Keratinocyte (primary cell): ENCODE data around the gene CLTC. TPM values are rescaled to one million over a fixed set of nuclear protein-coding genes. Genes with fewer than 3 reads are reported as not detected.

Experiments used
- DNase-seq: peaks from one replicate; pipeline ENCODE4 v3.0.0-alpha.2; 2011; ENCODE audit warnings: low read depth, missing footprints, low spot score
- FAIRE-seq: peaks from 2 replicates; lab custom pipeline; 2011; peaks lifted over from hg19 to GRCh38; lab: Jason Lieb, UNC
- H2AFZ ChIP-seq: 2 replicates; pipeline ENCODE4 v1.6.0; 2012; ENCODE audit warnings: low read length, control low read depth, inconsistent platforms; ENCODE audit not compliant: control insufficient read depth
- H3K27ac ChIP-seq: 2 replicates; pipeline ENCODE4 v1.5.1; 2011; ENCODE audit warnings: low read length; ENCODE audit not compliant: control insufficient read depth, insufficient read depth
- H3K27me3 ChIP-seq: 3 replicates; pipeline ENCODE4 v1.6.0; 2011; ENCODE audit warnings: low read length; ENCODE audit not compliant: control insufficient read depth, insufficient read depth; ENCODE audit errors: extremely low read depth
- H3K36me3 ChIP-seq, 2 experiments: 2 replicates in 1 of 2; 3 replicates in 1 of 2; pipeline ENCODE4 v1.5.1; 2011; ENCODE audit warnings: low read length in 2 of 2, mild to moderate bottlenecking in 1 of 2; ENCODE audit not compliant: control insufficient read depth in 2 of 2, insufficient read depth in 2 of 2; ENCODE audit errors: extremely low read depth in 1 of 2
- H3K4me1 ChIP-seq: 3 replicates; pipeline ENCODE4 v1.5.1; 2011; ENCODE audit warnings: low read length; ENCODE audit not compliant: control insufficient read depth, insufficient read depth; ENCODE audit errors: extremely low read depth
- H3K4me2 ChIP-seq: 3 replicates; pipeline ENCODE4 v1.6.0; 2011; ENCODE audit warnings: low read depth, low read length; ENCODE audit not compliant: control insufficient read depth, insufficient read depth; ENCODE audit errors: extremely low read depth
- H3K4me3 ChIP-seq, 3 experiments: fragments of 200-600 bp in 1 of 3; sonication (generic) in 1 of 3; 2 replicates in 2 of 3; 3 replicates in 1 of 3; pipeline ENCODE4 v1.5.1; 2011 to 2016; ENCODE audit warnings: low read length in 3 of 3, mild to moderate bottlenecking in 3 of 3, control low read depth in 2 of 3, inconsistent platforms in 1 of 3, low read depth in 1 of 3, mixed read lengths in 1 of 3, mixed run types in 1 of 3, moderate library complexity in 1 of 3; ENCODE audit not compliant: control insufficient read depth in 2 of 3, insufficient read depth in 2 of 3; ENCODE audit errors: extremely low read depth in 1 of 3
- H3K79me2 ChIP-seq: 2 replicates; pipeline ENCODE4 v1.6.0; 2012; ENCODE audit warnings: low read length; ENCODE audit not compliant: control insufficient read depth, insufficient read depth
- H3K9ac ChIP-seq: 3 replicates; pipeline ENCODE4 v1.6.0; 2011; ENCODE audit warnings: low read length; ENCODE audit not compliant: control insufficient read depth, insufficient read depth; ENCODE audit errors: extremely low read depth
- H3K9me1 ChIP-seq: 3 replicates; pipeline ENCODE4 v1.6.0; 2011; ENCODE audit warnings: low read length; ENCODE audit not compliant: control insufficient read depth, insufficient read depth; ENCODE audit errors: extremely low read depth
- H3K9me3 ChIP-seq: 2 replicates; pipeline ENCODE4 v1.5.1; 2012; ENCODE audit warnings: low read depth, low read length; ENCODE audit not compliant: control insufficient read depth
- H4K20me1 ChIP-seq: 3 replicates; pipeline ENCODE4 v1.6.0; 2011; ENCODE audit warnings: low read length; ENCODE audit not compliant: control insufficient read depth, insufficient read depth; ENCODE audit errors: extremely low read depth
- CTCF ChIP-seq, 3 experiments: IDR thresholded peaks in 1 of 3; conservative IDR thresholded peaks in 1 of 3; optimal IDR thresholded peaks in 1 of 3; 2 replicates in 2 of 3; 3 replicates in 1 of 3; pipeline versions ENCODE3 to v1.5.1; 2011; ENCODE audit warnings: low read length in 3 of 3, mild to moderate bottlenecking in 3 of 3, moderate library complexity in 2 of 3, control low read depth in 1 of 3, inconsistent platforms in 1 of 3; ENCODE audit not compliant: insufficient read depth in 2 of 3; ENCODE audit errors: extremely low read depth in 1 of 3
- EZH2 ChIP-seq: IDR thresholded peaks from one replicate; pipeline ENCODE4 v1.6.1; 2012; ENCODE audit warnings: inconsistent platforms, mild to moderate bottlenecking, low read length, moderate library complexity
- dilution Hi-C: fragments of 300-500 bp; cut with MboI; formaldehyde crosslinking; loops from one replicate; pipeline ENCODE4 v1.7.0; 2020; ENCODE audit warnings: low sequenced_read_pairs; ENCODE audit not compliant: extremely low pct_ligation_motif_present
- polyA plus RNA-seq, 5 experiments: library from polyadenylated mRNA; depleted of rRNA in 3 of 5; stranded (reverse) in 3 of 5; stranded (forward) in 1 of 5; unstranded in 1 of 5; fragments of >200 nt; gene quantifications; 1 replicate in 1 of 5; 2 replicates in 3 of 5; 3 replicates in 1 of 5; pipeline versions ENCODE4 v1.2.1 to v1.2.3, GENCODE V29; 2011 to 2012; ENCODE audit warnings: missing spikeins in 2 of 5, low read depth in 1 of 5, low replicate concordance in 1 of 5

CLTC gene
- polyA plus RNA-seq, 1 donor (not counting 4 experiments of a cell fraction or from before 2014, with no cell fraction given) = 209 TPM

- no peak for TF ChIP-seq CTCF (optimal IDR thresholded peaks at IDR 0.05 in 1 of 3, IDR thresholded peaks at IDR 0.05 in 1 of 3, conservative IDR thresholded peaks at IDR 0.05 in 1 of 3; ENCODE audit: extremely low read depth in 1 of 3, insufficient read depth in 2 of 3, low read length in 3 of 3)
- no peak for TF ChIP-seq EZH2
- FAIRE-seq (no peak), DNase-seq (no peak)
- peaks cover 0 to 6% of the 10 kb centered on the region in 2 experiments for H3K36me3 ChIP-seq
- H3K27me3 ChIP-seq = no peaks in the 10 kb centered on the region
- dilution Hi-C loops = no loop called here
- no peak overlapping the region for H2AFZ ChIP-seq
- no peak overlapping the region for H3K9ac ChIP-seq
- no peak overlapping the region for H3K27ac ChIP-seq
- H3K4me2 ChIP-seq = no peak overlapping the region
- no peaks in the 10 kb centered on the region for H3K4me1 ChIP-seq
- H3K9me1 ChIP-seq = no peaks in the 10 kb centered on the region
- no peaks in the 10 kb centered on the region for H4K20me1 ChIP-seq
- no peak overlapping the region for H3K4me3 ChIP-seq
- no peaks in the 10 kb centered on the region for H3K79me2 ChIP-seq
- no peaks in the 10 kb centered on the region for H3K9me3 ChIP-seq
These were observed 19.5 kb upstream of the CLTC start for GRCh38 chr17:59600169-59600568.

- FAIRE-seq = no peak
- DNase-seq = no peak
- H3K4me2 ChIP-seq = no peak overlapping the region
- no peaks in the 10 kb centered on the region for H3K4me1 ChIP-seq
- no peaks in the 10 kb centered on the region for H4K20me1 ChIP-seq
- H3K9ac ChIP-seq = no peak overlapping the region
- TF ChIP-seq EZH2 (no peak), CTCF (optimal IDR thresholded peaks at IDR 0.05 in 1 of 3, IDR thresholded peaks at IDR 0.05 in 1 of 3, conservative IDR thresholded peaks at IDR 0.05 in 1 of 3; ENCODE audit: extremely low read depth in 1 of 3, insufficient read depth in 2 of 3, low read length in 3 of 3) (no peak)
- H3K9me3 ChIP-seq = no peaks in the 10 kb centered on the region
- H3K27ac ChIP-seq = no peak overlapping the region
- peaks cover 0 to 6% of the 10 kb centered on the region in 2 experiments for H3K36me3 ChIP-seq
- no peaks in the 10 kb centered on the region for H3K79me2 ChIP-seq
- H3K4me3 ChIP-seq = no peak overlapping the region
- dilution Hi-C loops = no loop called here
- no peaks in the 10 kb centered on the region for H3K9me1 ChIP-seq
- no peak overlapping the region for H2AFZ ChIP-seq
- H3K27me3 ChIP-seq = no peaks in the 10 kb centered on the region
These were observed 18.6 kb upstream of the CLTC start for GRCh38 chr17:59601130-59601529.
